Keratinocyte (primary cell): ENCODE data around the gene IGFL1. TPM values are rescaled to one million over a fixed set of nuclear protein-coding genes. Genes with fewer than 3 reads are reported as not detected.

Experiments used
- DNase-seq: peaks from one replicate; pipeline ENCODE4 v3.0.0-alpha.2; 2011; ENCODE audit warnings: low read depth, missing footprints, low spot score
- FAIRE-seq: peaks from 2 replicates; lab custom pipeline; 2011; peaks lifted over from hg19 to GRCh38; lab: Jason Lieb, UNC
- H2AFZ ChIP-seq: 2 replicates; pipeline ENCODE4 v1.6.0; 2012; ENCODE audit warnings: low read length, control low read depth, inconsistent platforms; ENCODE audit not compliant: control insufficient read depth
- H3K27ac ChIP-seq: 2 replicates; pipeline ENCODE4 v1.5.1; 2011; ENCODE audit warnings: low read length; ENCODE audit not compliant: control insufficient read depth, insufficient read depth
- H3K27me3 ChIP-seq: 3 replicates; pipeline ENCODE4 v1.6.0; 2011; ENCODE audit warnings: low read length; ENCODE audit not compliant: control insufficient read depth, insufficient read depth; ENCODE audit errors: extremely low read depth
- H3K36me3 ChIP-seq, 2 experiments: 2 replicates in 1 of 2; 3 replicates in 1 of 2; pipeline ENCODE4 v1.5.1; 2011; ENCODE audit warnings: low read length in 2 of 2, mild to moderate bottlenecking in 1 of 2; ENCODE audit not compliant: control insufficient read depth in 2 of 2, insufficient read depth in 2 of 2; ENCODE audit errors: extremely low read depth in 1 of 2
- H3K4me1 ChIP-seq: 3 replicates; pipeline ENCODE4 v1.5.1; 2011; ENCODE audit warnings: low read length; ENCODE audit not compliant: control insufficient read depth, insufficient read depth; ENCODE audit errors: extremely low read depth
- H3K4me2 ChIP-seq: 3 replicates; pipeline ENCODE4 v1.6.0; 2011; ENCODE audit warnings: low read depth, low read length; ENCODE audit not compliant: control insufficient read depth, insufficient read depth; ENCODE audit errors: extremely low read depth
- H3K4me3 ChIP-seq, 3 experiments: fragments of 200-600 bp in 1 of 3; sonication (generic) in 1 of 3; 2 replicates in 2 of 3; 3 replicates in 1 of 3; pipeline ENCODE4 v1.5.1; 2011 to 2016; ENCODE audit warnings: low read length in 3 of 3, mild to moderate bottlenecking in 3 of 3, control low read depth in 2 of 3, inconsistent platforms in 1 of 3, low read depth in 1 of 3, mixed read lengths in 1 of 3, mixed run types in 1 of 3, moderate library complexity in 1 of 3; ENCODE audit not compliant: control insufficient read depth in 2 of 3, insufficient read depth in 2 of 3; ENCODE audit errors: extremely low read depth in 1 of 3
- H3K79me2 ChIP-seq: 2 replicates; pipeline ENCODE4 v1.6.0; 2012; ENCODE audit warnings: low read length; ENCODE audit not compliant: control insufficient read depth, insufficient read depth
- H3K9ac ChIP-seq: 3 replicates; pipeline ENCODE4 v1.6.0; 2011; ENCODE audit warnings: low read length; ENCODE audit not compliant: control insufficient read depth, insufficient read depth; ENCODE audit errors: extremely low read depth
- H3K9me1 ChIP-seq: 3 replicates; pipeline ENCODE4 v1.6.0; 2011; ENCODE audit warnings: low read length; ENCODE audit not compliant: control insufficient read depth, insufficient read depth; ENCODE audit errors: extremely low read depth
- H3K9me3 ChIP-seq: 2 replicates; pipeline ENCODE4 v1.5.1; 2012; ENCODE audit warnings: low read depth, low read length; ENCODE audit not compliant: control insufficient read depth
- H4K20me1 ChIP-seq: 3 replicates; pipeline ENCODE4 v1.6.0; 2011; ENCODE audit warnings: low read length; ENCODE audit not compliant: control insufficient read depth, insufficient read depth; ENCODE audit errors: extremely low read depth
- EZH2 ChIP-seq: IDR thresholded peaks from one replicate; pipeline ENCODE4 v1.6.1; 2012; ENCODE audit warnings: inconsistent platforms, mild to moderate bottlenecking, low read length, moderate library complexity
- dilution Hi-C: fragments of 300-500 bp; cut with MboI; formaldehyde crosslinking; loops from one replicate; pipeline ENCODE4 v1.7.0; 2020; ENCODE audit warnings: low sequenced_read_pairs; ENCODE audit not compliant: extremely low pct_ligation_motif_present
- polyA plus RNA-seq, 5 experiments: library from polyadenylated mRNA; depleted of rRNA in 3 of 5; stranded (reverse) in 3 of 5; stranded (forward) in 1 of 5; unstranded in 1 of 5; fragments of >200 nt; gene quantifications; 1 replicate in 1 of 5; 2 replicates in 3 of 5; 3 replicates in 1 of 5; pipeline versions ENCODE4 v1.2.1 to v1.2.3, GENCODE V29; 2011 to 2012; ENCODE audit warnings: missing spikeins in 2 of 5, low read depth in 1 of 5, low replicate concordance in 1 of 5
- TF ChIP-seq, protein P1 (sequence below), 3 experiments: IDR thresholded peaks in 1 of 3; conservative IDR thresholded peaks in 1 of 3; optimal IDR thresholded peaks in 1 of 3; 2 replicates in 2 of 3; 3 replicates in 1 of 3; pipeline versions ENCODE3 to v1.5.1; 2011; ENCODE audit warnings: low read length in 3 of 3, mild to moderate bottlenecking in 3 of 3, moderate library complexity in 2 of 3, control low read depth in 1 of 3, inconsistent platforms in 1 of 3; ENCODE audit not compliant: insufficient read depth in 2 of 3; ENCODE audit errors: extremely low read depth in 1 of 3

Gene IGFL1
- polyA plus RNA-seq, 1 donor (not counting 4 experiments of a cell fraction or from before 2014, with no cell fraction given), result 21.3 TPM

DNA sequence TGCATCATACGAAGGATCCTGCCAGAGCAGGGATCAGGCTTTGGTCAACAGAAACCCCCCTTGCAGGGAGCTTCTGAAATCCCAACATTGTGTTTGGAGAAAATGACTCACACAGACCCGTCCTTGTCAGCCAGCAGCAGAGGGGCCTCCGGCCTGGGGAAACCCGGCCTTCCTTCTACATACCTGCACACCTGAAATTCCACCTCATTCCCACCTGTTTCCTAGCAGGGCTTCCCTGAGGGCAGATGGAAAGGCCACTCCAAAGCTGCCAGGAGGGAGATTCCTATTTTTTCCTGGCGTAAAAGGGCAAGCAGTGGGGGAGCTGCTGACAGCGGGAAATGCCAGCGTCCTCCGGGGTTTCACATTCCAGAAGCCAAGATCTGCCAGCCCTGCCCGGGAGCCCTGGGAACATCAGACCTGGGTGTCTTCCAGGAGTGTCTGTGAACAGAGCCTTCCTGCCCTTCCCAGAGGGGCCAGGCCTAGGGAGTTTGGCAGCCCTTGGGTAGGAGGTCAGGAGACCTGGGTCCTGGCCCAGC is 3.0 kb upstream of the IGFL1 start:
- Histone ChIP-seq H3K4me1 (peaks cover 39% of the 10 kb centered on the region), H3K4me2 (no peak overlapping the region)

GRCh38 chr19:46232029-46232428 is 2.5 kb downstream of the IGFL1 start:
- peaks cover 47% of the 10 kb centered on the region for H3K27me3 ChIP-seq
- TF ChIP-seq EZH2, result no peak
- TF ChIP-seq, protein P1, sequence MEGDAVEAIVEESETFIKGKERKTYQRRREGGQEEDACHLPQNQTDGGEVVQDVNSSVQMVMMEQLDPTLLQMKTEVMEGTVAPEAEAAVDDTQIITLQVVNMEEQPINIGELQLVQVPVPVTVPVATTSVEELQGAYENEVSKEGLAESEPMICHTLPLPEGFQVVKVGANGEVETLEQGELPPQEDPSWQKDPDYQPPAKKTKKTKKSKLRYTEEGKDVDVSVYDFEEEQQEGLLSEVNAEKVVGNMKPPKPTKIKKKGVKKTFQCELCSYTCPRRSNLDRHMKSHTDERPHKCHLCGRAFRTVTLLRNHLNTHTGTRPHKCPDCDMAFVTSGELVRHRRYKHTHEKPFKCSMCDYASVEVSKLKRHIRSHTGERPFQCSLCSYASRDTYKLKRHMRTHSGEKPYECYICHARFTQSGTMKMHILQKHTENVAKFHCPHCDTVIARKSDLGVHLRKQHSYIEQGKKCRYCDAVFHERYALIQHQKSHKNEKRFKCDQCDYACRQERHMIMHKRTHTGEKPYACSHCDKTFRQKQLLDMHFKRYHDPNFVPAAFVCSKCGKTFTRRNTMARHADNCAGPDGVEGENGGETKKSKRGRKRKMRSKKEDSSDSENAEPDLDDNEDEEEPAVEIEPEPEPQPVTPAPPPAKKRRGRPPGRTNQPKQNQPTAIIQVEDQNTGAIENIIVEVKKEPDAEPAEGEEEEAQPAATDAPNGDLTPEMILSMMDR (optimal IDR thresholded peaks at IDR 0.05 in 1 of 3, IDR thresholded peaks at IDR 0.05 in 1 of 3, conservative IDR thresholded peaks at IDR 0.05 in 1 of 3; ENCODE audit: extremely low read depth in 1 of 3, insufficient read depth in 2 of 3, low read length in 3 of 3), result no peak
- dilution Hi-C loops, result no loop called here
- H3K4me3 ChIP-seq, result no peak overlapping the region
- no peak overlapping the region for H2AFZ ChIP-seq
- H3K9me3 ChIP-seq, result no peaks in the 10 kb centered on the region
- H3K27ac ChIP-seq, result no peak overlapping the region
- FAIRE-seq (no peak), DNase-seq (no peak)
- no peak overlapping the region for H3K4me2 ChIP-seq
- H3K4me1 ChIP-seq, result peaks cover 10% of the 10 kb centered on the region
- no peaks in the 10 kb centered on the region for H4K20me1 ChIP-seq
- no peak overlapping the region for H3K9ac ChIP-seq
- no peaks in the 10 kb centered on the region for H3K79me2 ChIP-seq
- H3K9me1 ChIP-seq, result no peaks in the 10 kb centered on the region
- H3K36me3 ChIP-seq, result no peaks in the 10 kb centered on the region

More for the DNA sequence above, 3.0 kb upstream of the IGFL1 start:
- Histone ChIP-seq H2AFZ (no peak overlapping the region), H4K20me1 (peaks cover 4% of the 10 kb centered on the region), H3K4me3 (no peak overlapping the region), H3K27ac (no peak overlapping the region), H3K79me2 (no peaks in the 10 kb centered on the region), H3K9me3 (no peaks in the 10 kb centered on the region), H3K36me3 (no peaks in the 10 kb centered on the region), H3K9ac (no peak overlapping the region), H3K27me3 (peaks cover 61% of the 10 kb centered on the region), H3K9me1 (no peaks in the 10 kb centered on the region)
- TF ChIP-seq, protein P1 (optimal IDR thresholded peaks at IDR 0.05 in 1 of 3, IDR thresholded peaks at IDR 0.05 in 1 of 3, conservative IDR thresholded peaks at IDR 0.05 in 1 of 3; ENCODE audit: extremely low read depth in 1 of 3, insufficient read depth in 2 of 3, low read length in 3 of 3), result no peak
- no peak for TF ChIP-seq EZH2
- dilution Hi-C loops, result no loop called here
- FAIRE-seq (no peak), DNase-seq (no peak)
